B cell (primary cell): ENCODE data around the gene PDLIM4. TPM values are rescaled to one million over a fixed set of nuclear protein-coding genes. Genes with fewer than 3 reads are reported as not detected.

ENCODE experiments used
- ATAC-seq: fragments of 200-7000 bp; cut with Tn5 transposase; one replicate; pipeline ENCODE4 v1.10.0; 2021; ENCODE audit warnings: low read depth, mild to moderate bottlenecking, moderate number of reproducible peaks, moderate library complexity
- CTCF ChIA-PET: fragments of 350-600 bp; sonication (Branson Sonifier 250); formaldehyde crosslinking; loops from one replicate; lab custom pipeline; 2021; ENCODE audit warnings: antibody characterized with exemption, inconsistent platforms; lab: Charles Lee
- POLR2A ChIA-PET: fragments of 350-600 bp; sonication (Branson Sonifier 250); formaldehyde crosslinking; loops from one replicate; lab custom pipeline; 2021; ENCODE audit warnings: antibody characterized with exemption; lab: Charles Lee
- DNase-seq: peaks from one replicate; pipeline ENCODE4 v3.0.0; 2013
- H2AFZ ChIP-seq: 2 replicates; pipeline ENCODE4 v1.6.1; 2012; ENCODE audit warnings: mild to moderate bottlenecking, low read depth, low read length; ENCODE audit not compliant: insufficient read depth, poor library complexity, severe bottlenecking
- H3K27ac ChIP-seq, 2 donors: 1 replicate in 1 of 2; 2 replicates in 1 of 2; pipeline ENCODE4 v1.5.1; 2012 to 2013; ENCODE audit warnings: low read length in 2 of 2, mild to moderate bottlenecking in 2 of 2, moderate library complexity in 1 of 2
- H3K27me3 ChIP-seq, 4 experiments: fragments of 200-600 bp in 1 of 4; sonication (generic) in 1 of 4; replicated peaks in 1 of 4; 1 replicate in 2 of 4; 2 replicates in 2 of 4; pipeline versions ENCODE4 v1.6.1 to v1.7.0; 2013 to 2016; ENCODE audit warnings: low read length in 3 of 4, mild to moderate bottlenecking in 2 of 4, mixed read lengths in 1 of 4, moderate library complexity in 1 of 4; ENCODE audit not compliant: insufficient read depth in 4 of 4, control insufficient read depth in 3 of 4; ENCODE audit errors: control extremely low read depth in 1 of 4
- H3K36me3 ChIP-seq, 2 experiments: replicated peaks in 1 of 2; 1 replicate in 1 of 2; 2 replicates in 1 of 2; pipeline versions ENCODE4 v1.6.1 to v1.7.1; 2013; ENCODE audit warnings: low read length in 1 of 2; ENCODE audit not compliant: insufficient read depth in 2 of 2, control insufficient read depth in 1 of 2; ENCODE audit errors: control extremely low read depth in 1 of 2, extremely low read depth in 1 of 2
- H3K4me1 ChIP-seq, 2 donors: fragments of 200-600 bp in 1 of 2; sonication (generic) in 1 of 2; 1 replicate in 1 of 2; 2 replicates in 1 of 2; pipeline versions ENCODE4 v1.5.1 to v1.6.1; 2013 to 2017; ENCODE audit warnings: low read length in 2 of 2; ENCODE audit not compliant: control insufficient read depth in 2 of 2, insufficient read depth in 2 of 2
- H3K4me2 ChIP-seq: replicated peaks from 2 replicates; pipeline ENCODE3; 2012; ENCODE audit warnings: mild to moderate bottlenecking, low read depth, low read length; ENCODE audit not compliant: poor library complexity, severe bottlenecking
- H3K4me3 ChIP-seq, 5 experiments: fragments of 200-600 bp in 1 of 5; sonication (generic) in 1 of 5; 1 replicate in 3 of 5; 2 replicates in 2 of 5; pipeline versions ENCODE4 v1.5.1 to v1.7.0; 2011 to 2016; ENCODE audit warnings: low read length in 4 of 5, mild to moderate bottlenecking in 4 of 5, low read depth in 2 of 5, control low read depth in 1 of 5, moderate library complexity in 1 of 5; ENCODE audit not compliant: insufficient read depth in 1 of 5; ENCODE audit errors: control extremely low read depth in 1 of 5, extremely low read depth in 1 of 5
- H3K79me2 ChIP-seq: fragments of 200-600 bp; sonication (generic); one replicate; pipeline ENCODE4 v1.6.0; 2016; ENCODE audit warnings: low read length; ENCODE audit not compliant: control insufficient read depth, insufficient read depth
- H3K9ac ChIP-seq: fragments of 200-600 bp; sonication (generic); 2 replicates; pipeline ENCODE4 v1.6.1; 2017; ENCODE audit warnings: mild to moderate bottlenecking, low read length, moderate library complexity
- H3K9me3 ChIP-seq, 3 donors: one replicate each; pipeline versions ENCODE4 v1.6.1 to v1.7.1; 2013; ENCODE audit warnings: low read length in 2 of 3; ENCODE audit not compliant: control insufficient read depth in 2 of 3, insufficient read depth in 1 of 3; ENCODE audit errors: control extremely low read depth in 1 of 3
- H4K20me1 ChIP-seq: 2 replicates; pipeline ENCODE4 v1.6.0; 2012; ENCODE audit warnings: mild to moderate bottlenecking, low read length; ENCODE audit not compliant: insufficient read depth, control insufficient read depth, poor library complexity, severe bottlenecking
- H3K27ac Mint-ChIP-seq: one replicate; pipeline ENCODE4 v1.8.0; 2021; ENCODE audit warnings: mixed read lengths
- H3K27me3 Mint-ChIP-seq: one replicate; pipeline ENCODE4 v1.8.0; 2021; ENCODE audit warnings: mixed read lengths
- H3K4me1 Mint-ChIP-seq: one replicate; pipeline ENCODE4 v1.8.0; 2021; ENCODE audit warnings: mixed read lengths
- H3K4me3 Mint-ChIP-seq: one replicate; pipeline ENCODE4 v1.8.0; 2021; ENCODE audit warnings: mixed read lengths
- H3K9me3 Mint-ChIP-seq: one replicate; pipeline ENCODE4 v1.8.0; 2022; ENCODE audit warnings: mixed read lengths; ENCODE audit not compliant: insufficient read depth
- CTCF ChIP-seq: fragments of 200-600 bp; IDR thresholded peaks from one replicate; pipeline ENCODE4 v1.8.0; 2022; ENCODE audit warnings: antibody characterized with exemption, mild to moderate bottlenecking
- EZH2 ChIP-seq: IDR thresholded peaks from 2 replicates; pipeline ENCODE4 v1.6.1; 2012; ENCODE audit warnings: borderline replicate concordance, low read depth, mild to moderate bottlenecking, moderate library complexity, low read length; ENCODE audit not compliant: insufficient read depth, poor library complexity, severe bottlenecking
- WGBS: methylation state at CpG from one replicate; pipeline ENCODE4 v1.1.5; 2013; ENCODE audit warnings: missing lambda C conversion rate; ENCODE audit not compliant: insufficient coverage; 5-methylcytosine and 5-hydroxymethylcytosine counted together
- intact Hi-C: fragments of 100-400 bp; cut with micrococcal nuclease; formaldehyde crosslinking; loops from one replicate; pipeline ENCODE4 v1.10.0; 2022
- polyA plus RNA-seq: library from polyadenylated mRNA; depleted of rRNA; stranded (reverse); fragments of >200 nt; gene quantifications from 2 replicates; pipeline ENCODE4 v1.2.3, GENCODE V29; 2012
- total RNA-seq, 2 donors: library from RNA; stranded (reverse); fragments of 120-200 nt in 1 of 2; gene quantifications; 1 replicate in 1 of 2; 2 replicates in 1 of 2; pipeline versions ENCODE4 v1.2.3 to v1.2.4, GENCODE V29; 2013 to 2022

The PDLIM4 gene
- total and polyA plus RNA-seq, 2 donors (not counting 1 experiment from before 2014, with no cell fraction given) = not detected

GRCh38 chr5:132258102-132259068 lies 889 bp downstream of the PDLIM4 start:
- 89% methylated on average over 12 of the region's 19 CpGs for WGBS
- POLR2A ChIA-PET = no interaction called here

More at GRCh38 chr5:132258102-132259068, 889 bp downstream of the PDLIM4 start:
- TF ChIP-seq CTCF = no peak
- TF ChIP-seq EZH2 = no peak
- Mint-ChIP-seq H3K27ac (no peak overlapping the region), H3K4me3 (no peak overlapping the region), H3K4me1 (peaks cover 2% of the 10 kb centered on the region), H3K9me3 (no peaks in the 10 kb centered on the region), H3K27me3 (peaks cover 24% of the 10 kb centered on the region)
- CTCF ChIA-PET = interaction anchor here (0.6 kb wide), 1 partner anchor 197 kb away, joined by 4 read pairs; no protein-coding TSS in a partner anchor
- ATAC-seq (no peak), DNase-seq (no peak)
- no peak overlapping the region for H3K4me2 ChIP-seq
- peaks cover 8 to 9% of the 10 kb centered on the region in 2 donors for H3K4me1 ChIP-seq
- H3K79me2 ChIP-seq = no peaks in the 10 kb centered on the region
- intact Hi-C loops = no loop called here
- no peak overlapping the region for H3K27ac ChIP-seq
- H3K4me3 ChIP-seq = no peak overlapping the region
- no peaks in the 10 kb centered on the region for H3K36me3 ChIP-seq
- H3K9me3 ChIP-seq = peaks cover 0 to 7% (median 0%) of the 10 kb centered on the region in 3 donors
- H2AFZ ChIP-seq = no peak overlapping the region
- H3K27me3 ChIP-seq = peaks cover 0 to 38% (median 14%) of the 10 kb centered on the region in 4 experiments
- H4K20me1 ChIP-seq = no peaks in the 10 kb centered on the region
- H3K9ac ChIP-seq = no peak overlapping the region
